Parathyroid adenoma (tissue), 2 donors: Measurements from ENCODE around the gene UBN1.

ENCODE experiments used
- H2AFZ ChIP-seq: fragments of 300-600 bp; sonication (generic); one replicate; pipeline ENCODE4 v1.7.0; 2017; ENCODE audit warnings: antibody characterized with exemption, mild to moderate bottlenecking
- H3K27ac ChIP-seq: fragments of 300-600 bp; sonication (generic); one replicate; pipeline ENCODE4 v1.7.0; 2017
- H3K27me3 ChIP-seq: fragments of 300-600 bp; sonication (generic); one replicate; pipeline ENCODE4 v1.7.0; 2017; ENCODE audit warnings: low read length; ENCODE audit not compliant: control insufficient read depth, insufficient read depth
- H3K36me3 ChIP-seq: fragments of 300-600 bp; sonication (generic); one replicate; pipeline ENCODE4 v1.7.0; 2017; ENCODE audit warnings: low read length; ENCODE audit not compliant: control insufficient read depth, insufficient read depth
- H3K4me1 ChIP-seq: fragments of 300-600 bp; sonication (generic); one replicate; pipeline ENCODE4 v1.7.0; 2017; ENCODE audit warnings: control low read depth
- H3K4me2 ChIP-seq: fragments of 300-600 bp; sonication (generic); one replicate; pipeline ENCODE4 v1.7.0; 2017; ENCODE audit warnings: low read length
- H3K4me3 ChIP-seq: fragments of 300-600 bp; sonication (generic); one replicate; pipeline ENCODE4 v1.7.0; 2017; ENCODE audit warnings: low read depth, low read length
- H3K79me2 ChIP-seq: fragments of 300-600 bp; sonication (generic); one replicate; pipeline ENCODE4 v1.7.0; 2017; ENCODE audit warnings: control low read depth
- H3K9ac ChIP-seq: fragments of 300-600 bp; sonication (generic); one replicate; pipeline ENCODE4 v1.7.0; 2017; ENCODE audit warnings: mild to moderate bottlenecking
- H3K9me3 ChIP-seq: fragments of 300-600 bp; sonication (generic); one replicate; pipeline ENCODE4 v1.7.0; 2017; ENCODE audit warnings: low read length; ENCODE audit not compliant: control insufficient read depth
- CTCF ChIP-seq: fragments of 300-600 bp; sonication (generic); IDR thresholded peaks from one replicate; pipeline ENCODE4 v1.7.0; 2017; ENCODE audit warnings: antibody characterized with exemption, mild to moderate bottlenecking
- donor health status: primary hyperparathyroidism.

UBN1 gene

GRCh38 chr16:4884972-4885874, 37.9 kb downstream of the UBN1 start:
- Histone ChIP-seq H3K36me3 (no peaks in the 10 kb centered on the region), H3K4me1 (peaks cover 8% of the 10 kb centered on the region), H3K4me2 (no peak overlapping the region)

GRCh38 chr16:4886151-4886550, 38.9 kb downstream of the UBN1 start:
- Histone ChIP-seq H3K79me2 (no peaks in the 10 kb centered on the region), H2AFZ (no peak overlapping the region), H3K4me3 (no peak overlapping the region), H3K27me3 (no peaks in the 10 kb centered on the region), H3K9me3 (no peaks in the 10 kb centered on the region), H3K9ac (no peak overlapping the region), H3K27ac (no peak overlapping the region), H3K4me2 (no peak overlapping the region), H3K4me1 (peaks cover 8% of the 10 kb centered on the region), H3K36me3 (no peaks in the 10 kb centered on the region)
- TF ChIP-seq CTCF: no peak

More at GRCh38 chr16:4884972-4885874, 37.9 kb downstream of the UBN1 start:
- Histone ChIP-seq H3K9me3 (no peaks in the 10 kb centered on the region), H3K9ac (no peak overlapping the region), H2AFZ (no peak overlapping the region), H3K27ac (no peak overlapping the region), H3K4me3 (no peak overlapping the region), H3K79me2 (no peaks in the 10 kb centered on the region), H3K27me3 (no peaks in the 10 kb centered on the region)
- TF ChIP-seq CTCF: no peak

- Histone ChIP-seq H3K79me2 (no peaks in the 10 kb centered on the region), H3K9ac (no peak overlapping the region), H3K4me2 (no peak overlapping the region), H3K4me3 (no peak overlapping the region), H3K9me3 (no peaks in the 10 kb centered on the region), H3K36me3 (no peaks in the 10 kb centered on the region), H3K27ac (no peak overlapping the region), H3K27me3 (no peaks in the 10 kb centered on the region), H3K4me1 (no peaks in the 10 kb centered on the region), H2AFZ (no peak overlapping the region)
- TF ChIP-seq CTCF: no peak
Measured at GRCh38 chr16:4888428-4889135, 41.3 kb downstream of the UBN1 start.

- Histone ChIP-seq H3K36me3 (no peaks in the 10 kb centered on the region), H3K9me3 (no peaks in the 10 kb centered on the region), H3K27ac (no peak overlapping the region), H3K4me2 (no peak overlapping the region), H3K27me3 (no peaks in the 10 kb centered on the region), H3K4me3 (no peak overlapping the region), H3K79me2 (no peaks in the 10 kb centered on the region), H2AFZ (no peak overlapping the region), H3K9ac (no peak overlapping the region), H3K4me1 (no peaks in the 10 kb centered on the region)
- TF ChIP-seq CTCF: no peak
Measured at GRCh38 chr16:4890026-4890425, 42.7 kb downstream of the UBN1 start.
